ACHN (cell line): ENCODE data around the gene MRPL23.

Source experiments
- DNase-seq: peaks from one replicate; pipeline ENCODE4 v3.0.0-alpha.2; 2015
- in situ Hi-C: cut with HindIII; loops from 2 replicates; pipeline ENCODE4 v1.10.0; 2017; ENCODE audit warnings: low sequenced_read_pairs, low pct_ligation_motif_present, low pct_unique_long_range_greater_than_20kb

Gene MRPL23

DNA sequence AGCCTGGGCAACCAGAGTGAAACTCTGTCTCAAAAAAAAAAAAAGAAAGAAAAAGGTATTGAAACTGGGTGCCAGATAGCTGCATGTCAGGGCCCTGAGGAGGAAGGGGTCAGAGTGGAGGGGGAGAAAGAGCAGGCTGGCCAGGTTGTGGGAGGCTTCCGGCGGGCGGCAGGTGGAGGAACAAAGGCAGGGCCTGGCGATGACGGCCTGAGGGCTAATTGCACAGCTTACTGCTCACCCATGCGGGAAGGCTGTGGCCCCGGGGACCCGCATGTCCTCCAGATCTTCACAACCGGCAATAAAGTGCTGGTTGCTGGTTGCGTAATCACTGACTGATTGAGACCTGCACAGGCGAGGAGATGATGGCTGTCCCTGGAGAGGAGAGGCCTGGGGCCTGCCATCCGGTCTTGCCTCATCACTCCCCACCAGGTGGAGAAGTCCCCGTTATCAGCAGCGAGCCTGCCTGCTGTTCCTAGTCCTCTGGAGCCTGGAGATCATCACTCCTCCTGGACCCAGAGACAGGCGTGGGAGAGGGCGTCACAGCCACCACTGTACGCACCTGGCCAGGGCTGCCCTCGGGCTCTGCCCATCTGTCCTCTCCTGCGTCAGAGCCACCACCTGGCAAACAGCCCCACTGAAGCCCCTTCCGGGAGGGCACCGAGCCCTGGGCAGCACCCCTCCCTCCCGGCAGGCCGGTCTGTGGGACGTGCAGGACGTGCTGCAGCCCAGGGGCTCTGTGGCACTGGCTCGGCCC lies 31.8 kb downstream of the MRPL23 start:
- in situ Hi-C loops = no loop called here
- DNase-seq = no peak

- in situ Hi-C loops = no loop called here
- no peak for DNase-seq
Measured at GRCh38 chr11:1979607-1980006, 32.5 kb downstream of the MRPL23 start.

DNA sequence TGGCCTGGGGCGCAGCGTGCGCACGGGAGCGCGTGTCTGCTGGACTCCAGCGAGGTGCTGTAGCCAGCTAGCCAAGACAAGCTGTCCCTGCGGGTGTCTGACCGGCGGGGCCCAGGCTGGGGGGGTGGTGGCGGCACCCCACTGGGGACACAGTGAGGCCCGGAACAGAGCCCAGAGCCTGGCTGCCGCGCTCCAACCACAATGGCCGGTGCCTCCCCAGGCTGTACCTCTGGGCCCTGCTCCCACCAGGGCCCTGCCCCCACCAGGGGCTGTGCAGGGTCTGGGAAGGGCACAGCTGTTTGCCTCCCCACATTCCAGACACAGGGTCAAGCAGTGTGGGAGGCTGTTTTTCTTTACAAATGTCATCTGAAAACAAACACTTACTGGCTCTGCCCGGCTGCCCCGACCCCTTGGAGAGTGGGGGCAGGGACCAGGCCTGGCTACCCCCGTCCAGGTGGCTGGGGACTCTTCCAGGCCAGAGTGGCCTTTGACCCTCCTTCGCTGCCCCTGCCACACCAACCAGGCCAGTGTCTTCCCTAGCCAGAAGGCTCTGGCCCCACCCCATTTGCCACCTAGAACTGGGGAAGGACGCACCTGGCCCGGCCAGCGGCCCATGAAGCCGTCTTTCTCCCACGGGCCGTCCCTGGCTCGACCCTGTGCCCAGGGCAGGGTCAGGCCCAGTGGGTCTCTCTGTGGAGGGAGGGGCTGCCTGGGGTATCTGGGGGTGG lies 35.9 kb downstream of the MRPL23 start:
- DNase-seq = no peak
- in situ Hi-C loops = no loop called here

- in situ Hi-C loops = no loop called here
- DNase-seq = no peak
Measured at GRCh38 chr11:1983601-1983961, 36.4 kb downstream of the MRPL23 start.

DNA sequence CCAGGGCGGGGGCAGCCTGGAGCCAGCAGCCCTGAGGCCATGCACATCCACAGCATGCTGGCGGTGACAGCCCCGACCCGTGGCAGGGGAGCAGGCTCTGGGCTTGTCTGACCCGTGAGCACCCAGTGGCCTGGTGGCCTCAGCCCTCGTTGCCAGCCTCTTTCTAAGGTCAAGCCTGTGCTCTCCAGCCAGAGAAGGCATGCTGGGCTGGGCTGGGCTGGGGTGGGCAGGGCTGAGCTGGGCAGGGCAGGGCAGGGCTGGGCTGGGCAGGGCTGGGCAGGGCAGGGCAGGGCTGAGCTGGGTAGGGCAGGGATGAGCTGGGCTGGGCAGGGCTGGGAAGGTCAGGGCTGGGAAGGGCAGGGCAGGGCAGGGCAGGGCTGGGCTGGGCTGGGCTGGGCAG lies 39.9 kb downstream of the MRPL23 start:
- DNase-seq = no peak
- in situ Hi-C loops = no loop called here

GRCh38 chr11:1988174-1988573 lies 41.0 kb downstream of the MRPL23 start:
- in situ Hi-C loops = no loop called here
- no peak for DNase-seq

- DNase-seq = no peak
- in situ Hi-C loops = no loop called here
Measured at GRCh38 chr11:1988667-1989317, 41.7 kb downstream of the MRPL23 start.

- DNase-seq = no peak
- in situ Hi-C loops = no loop called here
Measured at GRCh38 chr11:1989953-1990352, 42.8 kb downstream of the MRPL23 start.

- in situ Hi-C loops = no loop called here
- no peak for DNase-seq
Measured at GRCh38 chr11:1990872-1991578, 43.9 kb downstream of the MRPL23 start.

DNA sequence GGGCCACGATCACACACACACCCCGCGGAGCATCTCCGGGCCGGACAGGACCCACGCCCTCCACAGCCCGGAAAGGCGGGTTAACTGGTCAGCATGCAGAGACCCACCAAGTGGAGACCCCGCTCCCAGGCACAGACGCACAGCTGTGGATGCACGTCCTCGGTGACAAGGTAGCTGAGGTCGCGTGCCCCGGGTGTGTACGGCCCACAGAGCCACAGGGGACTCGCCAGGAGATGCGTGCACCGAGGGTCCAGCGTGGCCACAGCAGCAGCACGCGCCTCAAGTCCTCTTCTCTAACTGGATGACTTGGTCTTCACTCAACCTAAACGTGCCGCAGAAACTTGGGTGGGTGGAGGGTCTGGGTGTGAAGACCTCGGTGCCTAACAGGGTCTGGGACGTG lies 45.0 kb downstream of the MRPL23 start:
- DNase-seq = no peak
- in situ Hi-C loops = no loop called here

- no peak for DNase-seq
- in situ Hi-C loops = no loop called here
Measured at GRCh38 chr11:1994121-1994520, 47.0 kb downstream of the MRPL23 start.

GRCh38 chr11:1997755-1998154 lies 50.6 kb downstream of the MRPL23 start, which contains the start of gene H19:
H19 (minus strand) TSS chr11:1997842.
- in situ Hi-C loops = no loop called here
- no peak for DNase-seq

- in situ Hi-C loops = no loop called here
- DNase-seq = no peak
Measured at GRCh38 chr11:1998290-1998689, 51.2 kb downstream of the MRPL23 start.

- no peak for DNase-seq
- in situ Hi-C loops = no loop called here
Measured at GRCh38 chr11:1998861-1999260, 51.7 kb downstream of the MRPL23 start.

GRCh38 chr11:2002042-2002776 lies 55.1 kb downstream of the MRPL23 start:
- DNase-seq = no peak
- in situ Hi-C loops = no loop called here

DNA sequence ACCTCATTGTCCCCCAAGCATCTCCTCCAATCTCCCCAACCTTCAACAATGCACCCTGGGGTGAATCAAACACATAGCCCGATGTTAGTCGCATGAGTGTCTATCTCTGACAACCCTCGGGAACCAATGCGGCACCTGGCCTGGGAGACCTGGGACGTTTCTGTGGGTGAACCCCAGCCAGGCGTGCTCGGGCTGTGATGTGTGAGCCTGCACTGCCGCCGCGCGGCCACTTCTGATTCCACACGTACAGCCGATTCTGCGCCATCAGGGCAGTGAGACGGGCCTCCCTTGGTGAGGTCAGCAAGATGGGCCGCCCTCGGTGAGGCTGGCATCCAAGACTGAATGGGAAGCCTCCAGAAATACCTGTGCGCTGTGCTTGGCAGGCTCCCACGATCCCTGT lies 55.7 kb downstream of the MRPL23 start:
- DNase-seq = no peak
- in situ Hi-C loops = no loop called here

GRCh38 chr11:2004466-2004865 lies 57.3 kb downstream of the MRPL23 start:
- in situ Hi-C loops = no loop called here
- DNase-seq = no peak
